Raji (cell line): ENCODE results near the gene KCNQ1.

Source experiments
- POLR2A ChIP-seq: IDR thresholded peaks from 2 replicates; pipeline ENCODE4 v1.6.1; 2011; ENCODE audit warnings: low read depth, low read length, control low read depth; ENCODE audit not compliant: insufficient read depth

KCNQ1 gene

GRCh38 chr11:2696455-2696854 lies 251.6 kb downstream of the KCNQ1 start:
- TF ChIP-seq POLR2A = no peak

- TF ChIP-seq POLR2A = no peak
Measured at GRCh38 chr11:2697866-2698265, 253.1 kb downstream of the KCNQ1 start.

- no peak for TF ChIP-seq POLR2A
Measured at GRCh38 chr11:2698386-2699184, 253.8 kb downstream of the KCNQ1 start.

GRCh38 chr11:2699185-2699530 lies 254.3 kb downstream of the KCNQ1 start:
- no peak for TF ChIP-seq POLR2A

GRCh38 chr11:2699531-2700414 lies 255.0 kb downstream of the KCNQ1 start, which contains the start of gene KCNQ1OT1:
TSS of gene KCNQ1OT1 (minus strand) at chr11:2699994.
- TF ChIP-seq POLR2A = peak; percentile 97

- peak; percentile 55 for TF ChIP-seq POLR2A
Measured at GRCh38 chr11:2700415-2701211, 255.8 kb downstream of the KCNQ1 start.

- TF ChIP-seq POLR2A = no peak
Measured at GRCh38 chr11:2701230-2701629, 256.4 kb downstream of the KCNQ1 start.

GRCh38 chr11:2701898-2702434 lies 257.2 kb downstream of the KCNQ1 start:
- no peak for TF ChIP-seq POLR2A

GRCh38 chr11:2702771-2703362 lies 258.1 kb downstream of the KCNQ1 start:
- no peak for TF ChIP-seq POLR2A

GRCh38 chr11:2703363-2704141 lies 258.7 kb downstream of the KCNQ1 start:
- TF ChIP-seq POLR2A = no peak

- TF ChIP-seq POLR2A = no peak
Measured at GRCh38 chr11:2704356-2704755, 259.5 kb downstream of the KCNQ1 start.

- no peak for TF ChIP-seq POLR2A
Measured at GRCh38 chr11:2704896-2705606, 260.2 kb downstream of the KCNQ1 start.

- TF ChIP-seq POLR2A = no peak
Measured at GRCh38 chr11:2706321-2706720, 261.5 kb downstream of the KCNQ1 start.
